ENCODE results near the gene ARMH1. TPM values are rescaled to one million over a fixed set of nuclear protein-coding genes. Genes with fewer than 3 reads are reported as not detected.

Gene ARMH1
- total RNA-seq, 1 donor from 2014 or later = 15.0 TPM

- Mint-ChIP-seq H3K9me3 (ENCODE audit: low read depth) (no peaks in the 10 kb centered on the region), H3K36me3 (ENCODE audit: insufficient read depth) (peaks cover 20% of the 10 kb centered on the region), H3K27me3 (no peaks in the 10 kb centered on the region), H3K4me1 (ENCODE audit: low read depth) (peaks cover 32% of the 10 kb centered on the region), H3K4me3 (ENCODE audit: low read depth) (no peak overlapping the region), H3K27ac (no peak overlapping the region)
- TF ChIP-seq CTCF (IDR thresholded peaks at IDR 0.05; ENCODE audit: unreplicated experiment) = no peak
- no peak for DNase-seq (ENCODE audit: low spot score, unreplicated experiment)
Measured at GRCh38 chr1:44642255-44642654, 32.3 kb upstream of the ARMH1 start.

GRCh38 chr1:44642925-44643324 lies 31.6 kb upstream of the ARMH1 start:
- Mint-ChIP-seq H3K27me3 (no peaks in the 10 kb centered on the region), H3K36me3 (ENCODE audit: insufficient read depth) (peaks cover 16% of the 10 kb centered on the region), H3K4me1 (ENCODE audit: low read depth) (peaks cover 29% of the 10 kb centered on the region), H3K4me3 (ENCODE audit: low read depth) (no peak overlapping the region), H3K9me3 (ENCODE audit: low read depth) (no peaks in the 10 kb centered on the region), H3K27ac (peak overlapping the region; percentile 40)
- DNase-seq (ENCODE audit: low spot score, unreplicated experiment) = no peak
- TF ChIP-seq CTCF (IDR thresholded peaks at IDR 0.05; ENCODE audit: unreplicated experiment) = no peak

DNA sequence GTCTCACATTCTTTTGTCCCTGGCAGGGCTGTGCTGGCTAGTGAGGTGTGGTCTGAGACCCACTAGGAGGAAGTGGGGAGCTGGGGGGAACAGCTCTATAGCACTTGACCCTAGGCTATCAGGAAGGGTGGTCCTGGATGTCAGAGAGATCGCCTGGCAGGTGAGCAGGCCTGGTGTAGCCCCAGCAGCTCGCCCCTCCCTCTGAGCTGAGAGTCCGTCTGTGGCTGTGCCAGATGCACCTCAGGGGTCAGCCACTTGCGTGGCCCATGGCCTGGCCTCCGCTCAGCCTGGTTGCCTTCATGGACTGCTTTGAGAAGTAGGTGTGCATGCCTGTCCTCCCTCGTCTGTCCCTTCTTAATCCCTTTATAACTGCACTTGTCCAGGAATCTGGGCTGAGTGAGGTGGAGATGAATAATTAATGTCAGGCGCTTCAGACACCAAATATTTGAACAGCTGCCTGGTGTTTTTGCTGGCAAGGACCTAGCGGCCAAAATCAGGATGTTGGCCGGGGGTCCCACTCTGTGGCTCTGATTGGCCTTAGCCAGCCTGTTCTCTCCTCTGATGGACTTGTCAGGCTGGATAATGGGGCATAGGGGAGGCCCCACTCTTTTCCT lies 30.7 kb upstream of the ARMH1 start:
- TF ChIP-seq CTCF (IDR thresholded peaks at IDR 0.05; ENCODE audit: unreplicated experiment) = no peak
- H3K36me3 Mint-ChIP-seq (ENCODE audit: insufficient read depth) = peaks cover 17% of the 10 kb centered on the region

DNA sequence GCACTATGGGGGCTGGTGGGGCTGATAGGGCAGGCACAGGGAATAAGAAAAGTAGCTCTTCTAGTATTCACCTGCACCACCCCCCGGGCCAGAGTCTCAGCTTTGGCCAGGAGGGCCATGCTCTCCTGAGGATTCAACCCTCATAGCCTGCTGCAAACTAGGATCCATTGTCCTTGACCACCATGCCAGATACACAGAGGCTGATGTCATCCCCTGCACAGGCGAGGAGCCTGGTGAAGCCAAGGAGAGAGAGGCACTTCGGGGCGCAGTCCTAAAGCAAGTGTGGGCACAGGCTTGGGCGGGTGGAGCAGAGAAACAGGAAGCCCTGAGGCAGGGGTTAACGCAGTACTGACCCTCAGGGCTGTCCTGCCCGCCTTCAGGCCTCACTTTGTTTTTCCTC lies 29.7 kb upstream of the ARMH1 start:
- TF ChIP-seq CTCF (IDR thresholded peaks at IDR 0.05; ENCODE audit: unreplicated experiment) = no peak
- Mint-ChIP-seq H3K4me3 (ENCODE audit: low read depth) (no peak overlapping the region), H3K9me3 (ENCODE audit: low read depth) (no peaks in the 10 kb centered on the region), H3K36me3 (ENCODE audit: insufficient read depth) (peaks cover 21% of the 10 kb centered on the region), H3K4me1 (ENCODE audit: low read depth) (peaks cover 32% of the 10 kb centered on the region), H3K27ac (peak overlapping the region; percentile 56), H3K27me3 (no peaks in the 10 kb centered on the region)
- DNase-seq (ENCODE audit: low spot score, unreplicated experiment) = no peak

More for the DNA sequence above, 30.7 kb upstream of the ARMH1 start:
- H3K27ac Mint-ChIP-seq = peak overlapping the region; percentile 41
- no peak overlapping the region for H3K4me3 Mint-ChIP-seq (ENCODE audit: low read depth)
- no peaks in the 10 kb centered on the region for H3K27me3 Mint-ChIP-seq
- DNase-seq (ENCODE audit: low spot score, unreplicated experiment) = no peak
- H3K4me1 Mint-ChIP-seq (ENCODE audit: low read depth) = peaks cover 29% of the 10 kb centered on the region
- no peaks in the 10 kb centered on the region for H3K9me3 Mint-ChIP-seq (ENCODE audit: low read depth)

DNA sequence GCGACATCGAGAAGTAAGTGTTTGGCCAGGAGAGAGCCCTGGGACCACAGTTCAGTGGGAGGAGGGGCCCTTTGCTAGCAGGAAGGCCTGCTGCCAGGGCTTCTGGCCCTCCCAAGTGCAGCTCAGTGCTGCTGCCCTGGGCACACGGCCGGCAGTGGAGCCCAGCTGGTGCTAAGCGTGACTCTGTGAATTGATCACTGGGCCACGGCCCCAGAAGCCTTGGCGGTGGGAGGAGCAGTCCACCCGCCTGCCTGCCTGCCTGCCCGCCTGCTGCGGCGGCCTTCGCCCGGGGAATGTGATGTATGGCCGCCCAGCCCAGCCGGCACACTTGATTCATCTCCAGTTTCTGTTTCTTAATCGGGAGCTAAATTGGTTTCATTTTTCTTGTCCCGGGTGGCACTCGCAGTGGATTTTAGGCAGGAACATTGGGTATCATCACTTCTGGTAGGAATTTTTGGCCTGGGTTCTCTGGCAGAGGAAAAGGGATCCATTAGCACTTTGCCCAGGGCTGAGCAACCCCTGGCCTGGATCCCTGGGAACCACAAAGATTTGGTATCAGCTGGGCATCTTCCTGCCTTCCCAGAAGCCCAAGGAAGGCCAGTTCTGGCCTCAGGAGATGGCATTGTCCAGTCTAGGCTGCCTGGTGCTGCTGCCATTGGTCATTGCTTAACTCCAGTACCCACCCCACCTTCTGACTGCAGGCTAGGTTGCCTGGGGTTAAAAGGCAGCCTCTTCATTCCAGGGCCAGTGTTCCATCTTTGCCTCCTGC lies 28.9 kb upstream of the ARMH1 start:
- TF ChIP-seq CTCF (IDR thresholded peaks at IDR 0.05; ENCODE audit: unreplicated experiment) = no peak
- Mint-ChIP-seq H3K4me3 (ENCODE audit: low read depth) (no peak overlapping the region), H3K36me3 (ENCODE audit: insufficient read depth) (peaks cover 21% of the 10 kb centered on the region), H3K4me1 (ENCODE audit: low read depth) (peaks cover 29% of the 10 kb centered on the region), H3K27me3 (no peaks in the 10 kb centered on the region), H3K9me3 (ENCODE audit: low read depth) (no peaks in the 10 kb centered on the region), H3K27ac (peak overlapping the region; percentile 56)
- DNase-seq (ENCODE audit: low spot score, unreplicated experiment) = no peak
